ENCODE results near the gene SPSB2. TPM values are rescaled to one million over a fixed set of nuclear protein-coding genes. Genes with fewer than 3 reads are reported as not detected.

The SPSB2 gene
- total and polyA plus RNA-seq, 2 experiments from 2014 or later: 8.2 to 13.1 TPM

DNA sequence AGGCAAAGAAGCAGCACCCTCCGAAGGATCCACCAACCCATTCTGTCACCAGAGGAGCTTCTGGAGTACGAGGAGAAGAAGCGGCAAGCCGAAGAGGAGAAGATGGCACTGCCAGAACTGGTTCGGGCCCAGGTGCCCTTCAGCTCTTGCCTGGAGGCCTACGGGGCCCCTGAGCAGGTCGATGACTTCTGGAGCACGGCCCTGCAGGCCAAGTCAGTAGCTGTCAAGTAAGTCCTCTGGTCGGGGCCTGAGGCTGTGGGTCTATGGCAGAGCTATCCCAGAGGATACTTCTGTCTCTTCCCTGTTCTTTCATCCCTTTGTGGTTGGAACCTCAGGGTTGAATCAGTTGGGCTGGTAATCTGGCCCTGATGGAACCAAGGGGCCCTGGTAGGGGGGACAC lies 11.7 kb downstream of the SPSB2 start:
- peaks cover 9% of the 10 kb centered on the region for H3F3A ChIP-seq (replicated peaks; ENCODE audit: low read depth)
- H3K36me3 ChIP-seq (ENCODE audit: insufficient read depth): peaks cover 21% of the 10 kb centered on the region
- Mint-ChIP-seq H3K36me3 (ENCODE audit: low read depth) (peaks cover 85% of the 10 kb centered on the region), H3K9me3 (no peaks in the 10 kb centered on the region; the same call in 2 of the 3 replicates), H3K4me3 (no peak overlapping the region), H3K4me1 (peaks cover 11% of the 10 kb centered on the region), H3K27ac (no peak overlapping the region), H3K27me3 (ENCODE audit: insufficient read depth, low read depth, poor library complexity) (peaks cover 15% of the 10 kb centered on the region)
- DNase-seq (ENCODE audit: low spot score): no peak
- H3K27ac ChIP-seq (ENCODE audit: low read depth): no peak overlapping the region
- peaks cover 11% of the 10 kb centered on the region for H3K4me1 ChIP-seq (ENCODE audit: insufficient read depth)
- TF ChIP-seq NANOG (IDR thresholded peaks at IDR 0.05; ENCODE audit: borderline replicate concordance) (no peak), EZH2phosphoT487 (IDR thresholded peaks at IDR 0.05; ENCODE audit: unreplicated experiment) (no peak), JUNB (IDR thresholded peaks at IDR 0.05; ENCODE audit: unreplicated experiment) (no peak), STAT1 (IDR thresholded peaks at IDR 0.05; ENCODE audit: unreplicated experiment) (no peak), ZNF114 (CRISPR knock-in tag; IDR thresholded peaks at IDR 0.05) (no peak), CREB1 (CRISPR knock-in tag; IDR thresholded peaks at IDR 0.05; ENCODE audit: low read depth) (no peak), ZNF331 (CRISPR knock-in tag; IDR thresholded peaks at IDR 0.05; ENCODE audit: low read depth) (no peak), POLR2AphosphoS5 (IDR thresholded peaks at IDR 0.05; ENCODE audit: low read depth) (no peak)
- TF ChIP-seq, protein P1, sequence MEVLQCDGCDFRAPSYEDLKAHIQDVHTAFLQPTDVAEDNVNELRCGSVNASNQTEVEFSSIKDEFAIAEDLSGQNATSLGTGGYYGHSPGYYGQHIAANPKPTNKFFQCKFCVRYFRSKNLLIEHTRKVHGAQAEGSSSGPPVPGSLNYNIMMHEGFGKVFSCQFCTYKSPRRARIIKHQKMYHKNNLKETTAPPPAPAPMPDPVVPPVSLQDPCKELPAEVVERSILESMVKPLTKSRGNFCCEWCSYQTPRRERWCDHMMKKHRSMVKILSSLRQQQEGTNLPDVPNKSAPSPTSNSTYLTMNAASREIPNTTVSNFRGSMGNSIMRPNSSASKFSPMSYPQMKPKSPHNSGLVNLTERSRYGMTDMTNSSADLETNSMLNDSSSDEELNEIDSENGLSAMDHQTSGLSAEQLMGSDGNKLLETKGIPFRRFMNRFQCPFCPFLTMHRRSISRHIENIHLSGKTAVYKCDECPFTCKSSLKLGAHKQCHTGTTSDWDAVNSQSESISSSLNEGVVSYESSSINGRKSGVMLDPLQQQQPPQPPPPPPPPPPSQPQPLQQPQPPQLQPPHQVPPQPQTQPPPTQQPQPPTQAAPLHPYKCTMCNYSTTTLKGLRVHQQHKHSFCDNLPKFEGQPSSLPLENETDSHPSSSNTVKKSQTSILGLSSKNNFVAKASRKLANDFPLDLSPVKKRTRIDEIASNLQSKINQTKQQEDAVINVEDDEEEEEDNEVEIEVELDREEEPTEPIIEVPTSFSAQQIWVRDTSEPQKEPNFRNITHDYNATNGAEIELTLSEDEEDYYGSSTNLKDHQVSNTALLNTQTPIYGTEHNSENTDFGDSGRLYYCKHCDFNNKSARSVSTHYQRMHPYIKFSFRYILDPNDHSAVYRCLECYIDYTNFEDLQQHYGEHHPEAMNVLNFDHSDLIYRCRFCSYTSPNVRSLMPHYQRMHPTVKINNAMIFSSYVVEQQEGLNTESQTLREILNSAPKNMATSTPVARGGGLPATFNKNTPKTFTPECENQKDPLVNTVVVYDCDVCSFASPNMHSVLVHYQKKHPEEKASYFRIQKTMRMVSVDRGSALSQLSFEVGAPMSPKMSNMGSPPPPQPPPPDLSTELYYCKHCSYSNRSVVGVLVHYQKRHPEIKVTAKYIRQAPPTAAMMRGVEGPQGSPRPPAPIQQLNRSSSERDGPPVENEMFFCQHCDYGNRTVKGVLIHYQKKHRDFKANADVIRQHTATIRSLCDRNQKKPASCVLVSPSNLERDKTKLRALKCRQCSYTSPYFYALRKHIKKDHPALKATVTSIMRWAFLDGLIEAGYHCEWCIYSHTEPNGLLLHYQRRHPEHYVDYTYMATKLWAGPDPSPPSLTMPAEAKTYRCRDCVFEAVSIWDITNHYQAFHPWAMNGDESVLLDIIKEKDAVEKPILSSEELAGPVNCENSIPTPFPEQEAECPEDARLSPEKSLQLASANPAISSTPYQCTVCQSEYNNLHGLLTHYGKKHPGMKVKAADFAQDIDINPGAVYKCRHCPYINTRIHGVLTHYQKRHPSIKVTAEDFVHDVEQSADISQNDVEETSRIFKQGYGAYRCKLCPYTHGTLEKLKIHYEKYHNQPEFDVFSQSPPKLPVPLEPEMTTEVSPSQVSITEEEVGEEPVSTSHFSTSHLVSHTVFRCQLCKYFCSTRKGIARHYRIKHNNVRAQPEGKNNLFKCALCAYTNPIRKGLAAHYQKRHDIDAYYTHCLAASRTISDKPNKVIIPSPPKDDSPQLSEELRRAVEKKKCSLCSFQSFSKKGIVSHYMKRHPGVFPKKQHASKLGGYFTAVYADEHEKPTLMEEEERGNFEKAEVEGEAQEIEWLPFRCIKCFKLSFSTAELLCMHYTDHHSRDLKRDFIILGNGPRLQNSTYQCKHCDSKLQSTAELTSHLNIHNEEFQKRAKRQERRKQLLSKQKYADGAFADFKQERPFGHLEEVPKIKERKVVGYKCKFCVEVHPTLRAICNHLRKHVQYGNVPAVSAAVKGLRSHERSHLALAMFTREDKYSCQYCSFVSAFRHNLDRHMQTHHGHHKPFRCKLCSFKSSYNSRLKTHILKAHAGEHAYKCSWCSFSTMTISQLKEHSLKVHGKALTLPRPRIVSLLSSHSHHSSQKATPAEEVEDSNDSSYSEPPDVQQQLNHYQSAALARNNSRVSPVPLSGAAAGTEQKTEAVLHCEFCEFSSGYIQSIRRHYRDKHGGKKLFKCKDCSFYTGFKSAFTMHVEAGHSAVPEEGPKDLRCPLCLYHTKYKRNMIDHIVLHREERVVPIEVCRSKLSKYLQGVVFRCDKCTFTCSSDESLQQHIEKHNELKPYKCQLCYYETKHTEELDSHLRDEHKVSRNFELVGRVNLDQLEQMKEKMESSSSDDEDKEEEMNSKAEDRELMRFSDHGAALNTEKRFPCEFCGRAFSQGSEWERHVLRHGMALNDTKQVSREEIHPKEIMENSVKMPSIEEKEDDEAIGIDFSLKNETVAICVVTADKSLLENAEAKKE (CRISPR knock-in tag; IDR thresholded peaks at IDR 0.05): no peak
- TF ChIP-seq, protein P2, sequence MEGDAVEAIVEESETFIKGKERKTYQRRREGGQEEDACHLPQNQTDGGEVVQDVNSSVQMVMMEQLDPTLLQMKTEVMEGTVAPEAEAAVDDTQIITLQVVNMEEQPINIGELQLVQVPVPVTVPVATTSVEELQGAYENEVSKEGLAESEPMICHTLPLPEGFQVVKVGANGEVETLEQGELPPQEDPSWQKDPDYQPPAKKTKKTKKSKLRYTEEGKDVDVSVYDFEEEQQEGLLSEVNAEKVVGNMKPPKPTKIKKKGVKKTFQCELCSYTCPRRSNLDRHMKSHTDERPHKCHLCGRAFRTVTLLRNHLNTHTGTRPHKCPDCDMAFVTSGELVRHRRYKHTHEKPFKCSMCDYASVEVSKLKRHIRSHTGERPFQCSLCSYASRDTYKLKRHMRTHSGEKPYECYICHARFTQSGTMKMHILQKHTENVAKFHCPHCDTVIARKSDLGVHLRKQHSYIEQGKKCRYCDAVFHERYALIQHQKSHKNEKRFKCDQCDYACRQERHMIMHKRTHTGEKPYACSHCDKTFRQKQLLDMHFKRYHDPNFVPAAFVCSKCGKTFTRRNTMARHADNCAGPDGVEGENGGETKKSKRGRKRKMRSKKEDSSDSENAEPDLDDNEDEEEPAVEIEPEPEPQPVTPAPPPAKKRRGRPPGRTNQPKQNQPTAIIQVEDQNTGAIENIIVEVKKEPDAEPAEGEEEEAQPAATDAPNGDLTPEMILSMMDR (conservative IDR thresholded peaks at IDR 0.05; ENCODE audit: low read depth in 2 of 2): no peak
- H3K9me2 ChIP-seq (ENCODE audit: insufficient read depth): no peaks in the 10 kb centered on the region
- ATAC-seq: no peak
- no peak overlapping the region for H3K4me3 ChIP-seq
- no peak overlapping the region for H2AFZ ChIP-seq
- no peak overlapping the region for H3K4me2 ChIP-seq
- H3K27me3 ChIP-seq (ENCODE audit: insufficient read depth): no peaks in the 10 kb centered on the region
- H4K20me1 ChIP-seq (replicated peaks; ENCODE audit: insufficient read depth): 0 out of 2 replicates have a peak, but pooled peaks cover 1% of the 10 kb centered on the region
- no peaks in the 10 kb centered on the region for H3K79me2 ChIP-seq (replicated peaks; ENCODE audit: insufficient read depth)

Measured in GM23338 (cell line).